Parathyroid adenoma (tissue), 2 donors: Measurements from ENCODE around the gene TMEM178B.
"Not testable (repeated sequence)": the region's sequence is repeated elsewhere in the genome, so short reads cannot be mapped to it uniquely, and the experiment has no call there.

Experiments
- H2AFZ ChIP-seq: fragments of 300-600 bp; sonication (generic); one replicate; pipeline ENCODE4 v1.7.0; 2017; ENCODE audit warnings: antibody characterized with exemption, mild to moderate bottlenecking
- H3K27ac ChIP-seq: fragments of 300-600 bp; sonication (generic); one replicate; pipeline ENCODE4 v1.7.0; 2017
- H3K27me3 ChIP-seq: fragments of 300-600 bp; sonication (generic); one replicate; pipeline ENCODE4 v1.7.0; 2017; ENCODE audit warnings: low read length; ENCODE audit not compliant: control insufficient read depth, insufficient read depth
- H3K36me3 ChIP-seq: fragments of 300-600 bp; sonication (generic); one replicate; pipeline ENCODE4 v1.7.0; 2017; ENCODE audit warnings: low read length; ENCODE audit not compliant: control insufficient read depth, insufficient read depth
- H3K4me1 ChIP-seq: fragments of 300-600 bp; sonication (generic); one replicate; pipeline ENCODE4 v1.7.0; 2017; ENCODE audit warnings: control low read depth
- H3K4me2 ChIP-seq: fragments of 300-600 bp; sonication (generic); one replicate; pipeline ENCODE4 v1.7.0; 2017; ENCODE audit warnings: low read length
- H3K4me3 ChIP-seq: fragments of 300-600 bp; sonication (generic); one replicate; pipeline ENCODE4 v1.7.0; 2017; ENCODE audit warnings: low read depth, low read length
- H3K79me2 ChIP-seq: fragments of 300-600 bp; sonication (generic); one replicate; pipeline ENCODE4 v1.7.0; 2017; ENCODE audit warnings: control low read depth
- H3K9ac ChIP-seq: fragments of 300-600 bp; sonication (generic); one replicate; pipeline ENCODE4 v1.7.0; 2017; ENCODE audit warnings: mild to moderate bottlenecking
- H3K9me3 ChIP-seq: fragments of 300-600 bp; sonication (generic); one replicate; pipeline ENCODE4 v1.7.0; 2017; ENCODE audit warnings: low read length; ENCODE audit not compliant: control insufficient read depth
- TF ChIP-seq, protein P1 (sequence below): fragments of 300-600 bp; sonication (generic); IDR thresholded peaks from one replicate; pipeline ENCODE4 v1.7.0; 2017; ENCODE audit warnings: antibody characterized with exemption, mild to moderate bottlenecking
- donor health status: primary hyperparathyroidism.

Gene TMEM178B

DNA sequence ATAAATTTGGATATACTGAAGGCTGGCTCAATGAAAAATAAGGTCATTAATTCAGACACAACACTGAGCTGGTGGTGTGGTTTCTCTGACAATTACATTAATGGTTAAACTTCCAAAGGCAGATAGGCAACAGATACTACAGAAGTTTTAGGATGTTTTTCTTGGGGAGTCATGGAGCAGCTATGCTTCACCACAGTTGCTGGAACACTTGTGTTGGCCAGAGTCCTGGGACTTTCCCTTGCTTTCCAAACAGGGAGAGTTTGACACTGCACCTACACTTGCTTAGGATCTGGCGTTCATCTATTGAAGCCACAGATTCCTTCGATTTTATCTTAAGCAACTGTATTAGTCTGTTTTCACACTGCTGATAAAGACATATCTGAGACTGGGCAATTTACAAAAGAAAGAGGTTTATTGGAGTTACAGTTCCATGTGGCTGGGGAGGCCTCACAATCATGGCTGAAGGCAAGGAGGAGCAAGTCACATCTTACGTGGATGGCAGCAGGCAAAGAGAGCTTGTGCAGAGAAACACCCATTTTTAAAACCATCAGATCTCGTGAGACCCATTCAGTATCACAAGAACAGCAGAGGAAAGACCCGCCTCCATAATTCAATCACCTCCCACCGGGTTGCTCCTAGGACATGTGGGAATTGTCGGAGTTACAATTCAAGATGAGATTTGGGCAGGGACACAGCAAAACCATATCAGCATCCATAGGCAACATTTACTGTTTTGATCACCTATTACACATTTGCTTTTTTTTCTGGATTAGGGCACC lies 27.8 kb upstream of the TMEM178B start:
- no peaks in the 10 kb centered on the region for H3K9me3 ChIP-seq
- H3K36me3 ChIP-seq: no peaks in the 10 kb centered on the region
- no peak overlapping the region for H3K4me3 ChIP-seq
- no peaks in the 10 kb centered on the region for H3K27me3 ChIP-seq
- H3K4me2 ChIP-seq: no peak overlapping the region
- no peak overlapping the region for H3K9ac ChIP-seq
- H3K27ac ChIP-seq: no peak overlapping the region
- TF ChIP-seq, protein P1, sequence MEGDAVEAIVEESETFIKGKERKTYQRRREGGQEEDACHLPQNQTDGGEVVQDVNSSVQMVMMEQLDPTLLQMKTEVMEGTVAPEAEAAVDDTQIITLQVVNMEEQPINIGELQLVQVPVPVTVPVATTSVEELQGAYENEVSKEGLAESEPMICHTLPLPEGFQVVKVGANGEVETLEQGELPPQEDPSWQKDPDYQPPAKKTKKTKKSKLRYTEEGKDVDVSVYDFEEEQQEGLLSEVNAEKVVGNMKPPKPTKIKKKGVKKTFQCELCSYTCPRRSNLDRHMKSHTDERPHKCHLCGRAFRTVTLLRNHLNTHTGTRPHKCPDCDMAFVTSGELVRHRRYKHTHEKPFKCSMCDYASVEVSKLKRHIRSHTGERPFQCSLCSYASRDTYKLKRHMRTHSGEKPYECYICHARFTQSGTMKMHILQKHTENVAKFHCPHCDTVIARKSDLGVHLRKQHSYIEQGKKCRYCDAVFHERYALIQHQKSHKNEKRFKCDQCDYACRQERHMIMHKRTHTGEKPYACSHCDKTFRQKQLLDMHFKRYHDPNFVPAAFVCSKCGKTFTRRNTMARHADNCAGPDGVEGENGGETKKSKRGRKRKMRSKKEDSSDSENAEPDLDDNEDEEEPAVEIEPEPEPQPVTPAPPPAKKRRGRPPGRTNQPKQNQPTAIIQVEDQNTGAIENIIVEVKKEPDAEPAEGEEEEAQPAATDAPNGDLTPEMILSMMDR: no peak
- H2AFZ ChIP-seq: no peak overlapping the region
- no peaks in the 10 kb centered on the region for H3K4me1 ChIP-seq
- no peaks in the 10 kb centered on the region for H3K79me2 ChIP-seq

DNA sequence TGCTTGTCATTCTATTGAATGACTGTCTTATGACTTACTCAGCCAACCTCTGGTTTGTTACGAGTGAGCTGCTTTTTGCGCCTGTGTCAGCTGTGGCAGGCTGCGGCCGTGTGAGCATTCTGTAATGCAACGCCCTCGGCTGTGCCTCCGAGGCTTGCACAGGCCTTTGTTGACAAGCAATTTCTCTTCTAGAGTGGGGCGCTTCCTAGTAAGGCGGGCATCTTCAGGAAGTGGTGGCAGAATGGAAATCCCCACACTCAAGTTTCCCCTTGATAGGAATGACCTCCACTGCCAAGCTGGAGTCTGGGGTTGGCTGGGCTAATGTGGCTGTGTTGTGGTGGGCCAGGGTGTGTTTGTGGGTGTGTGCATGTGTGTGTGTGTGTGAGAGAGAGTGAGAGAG lies 20.2 kb upstream of the TMEM178B start:
- Histone ChIP-seq H3K27ac (no peak overlapping the region), H3K36me3 (no peaks in the 10 kb centered on the region), H3K27me3 (no peaks in the 10 kb centered on the region), H3K4me1 (no peaks in the 10 kb centered on the region), H3K9me3 (no peaks in the 10 kb centered on the region), H3K4me3 (no peak overlapping the region), H3K79me2 (no peaks in the 10 kb centered on the region), H2AFZ (peak overlapping the region; percentile 41), H3K4me2 (no peak overlapping the region), H3K9ac (no peak overlapping the region)
- TF ChIP-seq, protein P1: no peak

DNA sequence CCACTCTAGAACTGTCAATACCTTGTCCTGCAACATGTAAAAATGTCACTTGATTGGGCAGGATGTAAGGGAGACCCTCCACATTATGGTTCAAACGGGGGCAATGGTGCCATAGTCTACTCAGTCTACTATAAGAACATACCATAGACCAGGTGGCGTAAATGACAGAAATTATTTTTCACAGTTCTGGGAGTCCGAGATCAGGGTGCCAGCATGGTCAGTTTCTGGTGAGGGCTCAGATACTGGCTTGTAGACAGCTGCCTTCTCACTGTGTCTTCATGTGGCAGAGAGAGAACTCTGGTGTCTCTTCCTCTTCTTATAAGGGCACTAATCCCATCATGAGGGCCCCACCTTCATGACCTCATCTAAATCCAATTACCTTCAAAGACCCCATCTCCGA lies 18.7 kb upstream of the TMEM178B start:
- H3K4me2 ChIP-seq: no peak overlapping the region
- no peak overlapping the region for H2AFZ ChIP-seq
- no peaks in the 10 kb centered on the region for H3K79me2 ChIP-seq
- H3K36me3 ChIP-seq: no peaks in the 10 kb centered on the region
- no peaks in the 10 kb centered on the region for H3K4me1 ChIP-seq
- H3K9ac ChIP-seq: no peak overlapping the region
- TF ChIP-seq, protein P1: no peak
- no peaks in the 10 kb centered on the region for H3K27me3 ChIP-seq
- no peaks in the 10 kb centered on the region for H3K9me3 ChIP-seq
- no peak overlapping the region for H3K4me3 ChIP-seq
- no peak overlapping the region for H3K27ac ChIP-seq

- TF ChIP-seq, protein P1: no peak
- Histone ChIP-seq H3K9me3 (no peaks in the 10 kb centered on the region), H3K27me3 (no peaks in the 10 kb centered on the region), H3K4me2 (no peak overlapping the region), H3K9ac (no peak overlapping the region), H3K27ac (no peak overlapping the region), H2AFZ (no peak overlapping the region), H3K4me1 (no peaks in the 10 kb centered on the region), H3K4me3 (no peak overlapping the region), H3K36me3 (no peaks in the 10 kb centered on the region), H3K79me2 (no peaks in the 10 kb centered on the region)
These were observed 16.1 kb upstream of the TMEM178B start for GRCh38 chr7:141057788-141058187.

- H3K9me3 ChIP-seq, H3K4me1 ChIP-seq: not testable (repeated sequence)
These were observed 6.0 kb upstream of the TMEM178B start for GRCh38 chr7:141067856-141068255.

More at GRCh38 chr7:141067856-141068255, 6.0 kb upstream of the TMEM178B start:
- H3K36me3 ChIP-seq, H3K4me2 ChIP-seq, H2AFZ ChIP-seq, H3K79me2 ChIP-seq, H3K9ac ChIP-seq, H3K27me3 ChIP-seq, H3K4me3 ChIP-seq, H3K27ac ChIP-seq: not testable (repeated sequence)
